Stimulated activated CD4-positive, alpha-beta T cell treated with anti-CD3 and anti-CD28 coated beads, TNF-alpha, amount 100 ng/mL, for 1 hour (primary cell): ENCODE measurements around the gene CD48.

Source experiments
- DNase-seq, 3 donors: peaks; one replicate each; pipeline ENCODE4 v3.0.0-alpha.2; 2020; ENCODE audit warnings: low read depth in 3 of 3, low spot score in 1 of 3

The CD48 gene

GRCh38 chr1:160636076-160636475 is 75.5 kb downstream of the CD48 start:
- DNase-seq: no peak

DNA sequence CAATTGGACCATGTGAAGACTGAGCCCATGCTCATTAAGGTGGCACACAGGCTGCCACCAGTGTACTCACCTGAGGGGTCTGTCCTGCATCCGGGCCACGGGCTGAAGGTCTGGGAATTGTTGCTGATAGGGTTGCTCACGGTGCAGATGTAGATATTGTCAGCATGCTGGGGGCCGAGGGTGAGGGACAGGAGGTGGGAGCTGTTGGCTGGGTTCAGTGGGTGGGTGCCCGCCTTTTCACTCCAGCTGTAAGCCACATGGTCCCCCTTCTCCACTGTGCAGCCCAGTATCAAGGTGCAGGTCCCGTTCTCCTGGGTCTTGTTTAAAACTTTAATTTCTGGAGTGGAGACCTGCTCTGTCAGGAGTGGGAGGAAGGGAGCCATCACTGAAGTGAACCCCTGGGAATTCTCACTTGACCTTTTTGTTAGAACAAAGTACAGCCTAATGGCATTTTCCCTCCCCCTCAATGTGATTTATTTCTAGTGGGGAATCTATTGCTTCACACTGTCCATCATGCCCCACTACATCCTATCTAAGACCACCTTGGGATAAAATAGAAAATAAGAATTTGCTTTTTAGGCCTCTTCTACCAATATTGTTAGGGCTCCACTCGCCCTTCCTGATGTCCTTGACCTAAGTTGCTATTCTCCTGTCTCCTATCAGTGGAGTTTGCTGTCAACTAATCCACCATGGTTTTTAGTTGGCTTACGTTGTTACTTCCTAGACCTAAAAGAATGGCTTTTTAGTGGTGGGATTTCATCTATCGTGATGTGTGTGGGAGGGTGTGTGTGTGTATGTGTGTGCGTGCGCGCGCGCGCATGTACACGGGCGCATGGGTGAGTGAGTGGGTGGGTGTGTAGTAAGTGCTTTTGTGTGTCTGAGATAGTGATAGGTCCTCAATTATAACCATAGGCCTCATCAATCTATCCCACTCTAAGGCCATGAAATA is 76.8 kb downstream of the CD48 start:
- DNase-seq: no peak

- DNase-seq: no peak
Observed at GRCh38 chr1:160633330-160633903, 78.2 kb downstream of the CD48 start.

GRCh38 chr1:160631983-160632625 is 79.5 kb downstream of the CD48 start:
- DNase-seq: no peak

DNA sequence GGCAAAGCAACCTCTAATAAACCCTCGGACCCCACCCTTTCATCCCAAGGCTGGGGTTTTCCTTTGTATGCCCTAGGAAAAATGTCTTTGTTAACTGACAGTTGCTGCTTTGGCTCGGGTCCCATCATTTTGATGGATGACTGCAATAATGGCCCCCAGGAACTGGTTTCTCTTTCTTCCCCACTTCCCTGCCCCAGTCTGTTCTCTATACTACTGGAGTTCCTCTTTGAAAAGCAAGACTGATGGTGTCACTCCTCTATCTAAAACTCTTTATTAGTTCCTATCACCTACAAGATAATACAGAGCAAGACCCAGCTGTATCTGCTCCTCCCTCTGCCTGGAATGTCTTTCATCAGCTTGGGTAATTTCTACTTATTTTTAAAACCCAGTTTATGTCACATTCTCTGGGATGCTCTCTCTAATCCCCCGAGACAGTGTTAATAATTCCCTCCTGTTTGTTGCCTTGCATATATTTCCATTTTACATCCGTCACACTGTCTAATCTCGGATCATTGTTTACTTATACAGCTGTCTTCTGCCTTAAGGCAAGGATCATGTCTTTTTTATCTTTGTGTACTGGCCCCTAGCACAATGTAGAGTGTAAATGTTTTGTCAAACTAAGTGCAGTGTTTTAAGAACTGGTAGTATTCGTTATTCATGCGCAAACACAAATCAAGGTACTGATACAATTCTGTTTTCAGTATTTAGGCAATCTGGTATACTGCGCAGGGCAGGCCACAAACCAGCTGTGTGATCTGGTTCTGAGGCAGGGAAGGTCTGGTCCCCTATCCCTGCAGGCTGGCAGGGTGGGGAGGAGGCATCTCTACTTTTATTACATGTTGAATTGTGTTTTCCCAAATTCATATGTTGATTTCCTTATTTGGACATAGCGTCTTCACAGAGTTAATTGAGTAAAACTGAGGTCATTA is 80.8 kb downstream of the CD48 start:
- DNase-seq: no peak

DNA sequence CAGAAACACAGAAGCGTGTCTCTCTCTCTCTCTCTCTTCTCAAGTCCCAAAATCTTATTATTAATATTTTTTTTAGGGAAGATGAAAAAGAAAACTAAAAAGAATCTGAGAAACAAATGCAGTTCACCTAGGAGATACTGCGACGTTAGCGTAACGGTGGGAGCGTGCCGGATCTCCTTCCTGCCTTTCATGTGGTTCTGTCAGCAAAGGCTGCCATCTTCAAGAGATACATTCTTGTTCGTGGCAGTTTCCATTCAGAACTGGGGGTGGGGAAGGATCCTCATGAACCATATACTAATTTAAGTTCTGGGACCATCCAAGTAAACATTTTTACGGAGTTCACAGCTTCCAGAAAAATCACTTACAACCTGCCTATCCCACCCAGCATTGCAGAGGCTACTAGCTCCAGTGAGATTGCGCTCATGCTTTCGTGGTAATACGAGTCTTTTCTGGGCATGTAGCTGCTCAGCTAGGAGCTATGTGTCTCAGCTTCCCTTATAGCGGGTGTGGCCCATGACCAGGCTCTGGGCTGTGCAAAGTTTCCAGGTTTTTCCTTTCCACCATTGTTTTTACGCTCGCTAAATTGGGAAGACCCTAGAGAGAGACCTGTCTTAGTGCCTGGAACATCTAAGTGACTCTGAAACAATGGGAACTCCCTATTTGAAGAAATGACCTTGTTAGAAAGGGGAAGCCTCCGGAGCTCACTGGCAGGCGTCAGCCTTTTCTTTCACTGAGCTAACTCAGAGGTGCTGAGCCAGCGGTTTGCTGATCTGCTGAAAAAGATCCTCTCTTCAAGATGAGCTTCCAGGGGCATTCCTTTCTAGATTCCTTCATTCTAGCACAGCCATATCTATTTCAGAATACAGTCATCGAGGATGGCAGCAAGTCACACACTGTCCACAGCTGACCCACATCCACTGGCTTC is 82.1 kb downstream of the CD48 start:
- peak in 1 of 3 donors; percentile 50 for DNase-seq

DNA sequence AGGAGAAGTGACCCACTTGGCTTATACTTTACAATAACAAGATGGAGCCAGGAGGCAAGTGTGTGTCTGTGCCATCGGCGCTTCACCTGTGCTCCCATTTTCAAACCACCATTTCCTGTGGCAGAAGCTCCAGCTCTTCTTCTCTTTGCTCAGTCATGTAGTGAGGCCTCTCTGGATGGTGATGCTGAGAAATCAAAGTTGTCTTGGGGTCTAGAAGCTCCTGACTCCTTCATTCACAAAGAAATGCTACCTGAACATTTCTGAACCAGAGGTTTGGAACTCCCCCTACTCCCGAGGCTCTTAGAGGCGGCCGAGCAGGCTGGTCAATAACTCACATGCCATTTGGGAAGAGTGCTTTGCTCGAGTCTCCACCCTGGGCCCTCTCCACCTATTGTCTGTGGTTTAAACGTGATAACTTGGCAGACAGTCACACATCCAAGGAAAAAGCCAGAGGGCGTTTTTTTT is 82.8 kb downstream of the CD48 start:
- no peak for DNase-seq
